HG03565 (cell line): ENCODE data around the gene CD79B.
"Not testable (repeated sequence)": the region's sequence is repeated elsewhere in the genome, so short reads cannot be mapped to it uniquely, and the experiment has no call there.

ENCODE experiments used
- ATAC-seq: cut with Tn5 transposase; IDR thresholded peaks from one replicate; pipeline ENCODE4 v1.9.1; 2021; ENCODE audit warnings: mild to moderate bottlenecking, moderate library complexity; ENCODE audit not compliant: unreplicated experiment

The CD79B gene

DNA sequence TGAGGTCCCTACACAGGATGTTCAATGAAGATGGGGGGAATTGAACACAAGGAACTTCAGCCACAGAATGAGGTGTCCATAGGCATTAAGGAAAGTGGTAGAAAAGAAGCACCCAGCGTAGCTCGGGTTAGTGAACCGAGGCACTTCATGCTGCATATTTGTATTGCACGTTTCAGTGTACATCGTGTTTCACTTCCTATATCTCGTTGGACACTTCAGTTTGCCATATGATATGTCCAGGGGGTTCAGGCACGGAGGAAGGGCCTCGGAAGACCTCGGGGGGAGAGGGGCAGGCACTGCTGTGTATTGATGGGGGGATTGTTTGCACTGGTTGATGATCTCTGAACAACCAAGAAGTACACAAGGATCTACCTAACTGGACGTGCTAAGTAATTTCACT lies 16.4 kb downstream of the CD79B start:
- ATAC-seq = not testable (repeated sequence)

- no peak for ATAC-seq
These were observed 17.7 kb downstream of the CD79B start for GRCh38 chr17:63914471-63914870.

DNA sequence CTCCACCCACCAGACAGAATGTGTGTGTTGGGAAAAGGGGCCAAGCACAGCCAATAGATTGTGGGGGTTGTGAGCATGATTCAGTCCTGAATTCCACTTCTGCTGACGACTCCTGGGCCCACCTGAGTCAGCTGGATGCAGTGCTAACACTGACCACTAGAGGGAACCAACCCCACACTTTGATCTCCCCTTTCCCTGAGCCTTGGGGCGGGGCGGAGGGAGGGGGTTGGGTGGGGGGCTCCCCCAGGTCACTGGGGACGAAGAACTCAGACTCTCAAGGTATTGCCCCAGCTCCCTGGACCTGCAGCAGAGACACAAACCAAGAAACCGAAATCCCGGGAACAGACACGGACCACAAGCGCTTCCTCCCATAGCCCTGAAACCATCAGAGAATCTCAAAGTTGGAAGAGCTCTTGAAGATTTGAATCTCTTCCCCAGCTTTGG lies 20.5 kb downstream of the CD79B start:
- ATAC-seq = no peak

DNA sequence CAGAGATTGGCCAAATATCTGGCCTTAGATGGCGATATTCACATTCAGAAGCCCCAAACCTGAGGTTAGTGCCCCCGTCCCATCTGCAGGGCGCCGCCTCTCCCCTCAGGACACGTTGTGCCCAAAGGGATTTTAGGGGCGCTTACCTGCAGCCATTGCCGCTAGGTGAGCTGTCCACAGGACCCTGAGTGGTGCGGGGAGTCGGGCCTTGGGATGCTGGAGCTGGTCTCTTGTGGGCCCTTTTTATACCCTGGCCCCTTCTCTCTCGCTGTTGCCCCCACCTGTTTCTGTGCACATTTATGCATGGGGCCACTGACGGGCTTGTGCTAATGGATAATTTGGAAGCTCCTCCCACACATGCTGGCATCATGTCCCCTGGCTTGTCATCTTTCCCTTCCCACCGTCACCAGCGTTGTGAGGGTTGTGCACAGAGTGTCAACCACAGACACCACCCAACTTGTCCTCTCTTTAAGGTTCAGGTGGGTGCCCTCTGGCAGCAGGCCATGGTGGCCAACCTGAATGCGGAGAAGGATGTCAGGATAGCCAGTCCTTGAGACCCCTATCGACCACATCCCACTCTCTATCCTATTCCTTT lies 21.0 kb downstream of the CD79B start, which contains the start of gene CSHL1:
Gene CSHL1, minus strand, starts transcription at position 218 of the 595 bp plus-strand sequence. Its CDS starts 62 bp downstream, at position 156.
- ATAC-seq = no peak

DNA sequence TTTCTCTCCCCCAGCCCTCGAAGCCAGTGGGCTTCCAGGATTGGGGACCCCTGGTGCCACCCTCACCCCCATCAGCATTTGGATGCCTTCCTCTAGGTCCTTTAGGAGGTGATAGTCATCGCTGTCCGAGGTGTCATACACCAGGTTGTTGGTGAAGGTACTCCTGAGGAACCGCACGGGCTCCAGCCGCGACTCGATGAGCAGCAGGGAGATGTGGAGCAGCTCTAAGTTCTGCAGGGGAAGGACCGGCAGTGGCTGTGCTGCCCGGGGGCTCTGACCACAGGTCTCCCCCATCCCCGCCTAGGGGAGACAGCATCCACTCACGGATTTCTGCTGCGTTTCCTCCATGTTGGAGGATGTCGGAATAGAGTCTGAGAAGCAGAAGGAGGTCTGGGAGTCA lies 22.0 kb downstream of the CD79B start:
- ATAC-seq = no peak

DNA sequence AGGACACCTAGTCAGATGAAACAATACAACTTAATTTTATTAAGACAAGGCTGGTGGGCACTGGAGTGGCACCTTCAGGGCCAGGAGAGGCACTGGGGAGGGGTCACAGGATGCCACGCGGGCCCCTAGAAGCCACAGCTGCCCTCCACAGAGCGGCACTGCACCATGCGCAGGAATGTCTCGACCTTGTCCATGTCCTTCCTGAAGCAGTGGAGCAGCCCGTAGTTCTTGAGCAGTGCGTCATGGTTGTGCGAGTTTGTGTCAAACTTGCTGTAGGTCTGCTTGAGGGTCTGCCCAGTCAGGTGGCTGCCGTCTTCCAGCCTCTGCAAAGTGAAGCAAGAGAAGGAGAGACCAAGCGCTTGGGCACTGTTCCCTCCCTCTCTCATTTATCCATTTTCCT lies 22.5 kb downstream of the CD79B start:
- ATAC-seq = not testable (repeated sequence)

GRCh38 chr17:63907161-63907778 lies 24.9 kb downstream of the CD79B start:
- ATAC-seq = not testable (repeated sequence)

DNA sequence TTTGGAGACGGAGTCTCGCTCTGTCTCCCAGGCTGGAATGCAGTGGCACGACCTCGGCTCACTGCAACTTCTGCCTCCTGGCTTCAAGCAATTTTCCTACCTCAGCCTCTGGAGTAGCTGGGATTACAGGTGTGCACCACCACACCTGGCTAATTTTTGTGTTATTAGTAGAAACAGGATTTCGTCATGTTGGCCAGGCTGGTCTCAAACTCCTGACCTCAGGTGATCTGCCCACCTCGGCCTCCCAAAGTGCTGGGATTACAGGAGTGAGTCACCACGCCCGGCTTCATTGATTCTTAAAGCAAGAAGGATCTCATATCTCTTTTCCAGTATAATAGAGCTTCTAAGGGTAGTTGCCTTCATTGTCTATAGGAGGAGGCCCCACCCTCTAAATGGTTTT lies 27.3 kb downstream of the CD79B start:
- ATAC-seq = not testable (repeated sequence)

DNA sequence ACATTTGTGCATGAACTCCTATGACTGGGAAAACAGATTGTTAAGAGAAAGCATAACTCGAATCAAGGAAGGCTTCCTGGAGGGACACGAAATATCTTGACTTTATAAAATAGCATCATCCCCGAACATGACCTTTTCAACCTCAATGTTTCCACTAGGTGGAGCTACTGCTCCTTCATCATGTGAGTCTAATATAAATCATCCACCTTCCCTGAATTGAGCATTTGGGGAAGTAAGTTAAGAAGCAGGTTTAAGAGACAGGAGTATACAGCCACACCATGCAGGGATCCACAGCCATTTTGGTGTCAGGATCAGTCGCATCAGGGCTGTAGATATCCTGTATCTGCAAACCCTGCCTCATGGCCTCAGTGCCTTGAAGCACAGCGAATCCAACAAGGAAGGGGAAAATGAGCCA lies 28.3 kb downstream of the CD79B start:
- ATAC-seq = not testable (repeated sequence)

DNA sequence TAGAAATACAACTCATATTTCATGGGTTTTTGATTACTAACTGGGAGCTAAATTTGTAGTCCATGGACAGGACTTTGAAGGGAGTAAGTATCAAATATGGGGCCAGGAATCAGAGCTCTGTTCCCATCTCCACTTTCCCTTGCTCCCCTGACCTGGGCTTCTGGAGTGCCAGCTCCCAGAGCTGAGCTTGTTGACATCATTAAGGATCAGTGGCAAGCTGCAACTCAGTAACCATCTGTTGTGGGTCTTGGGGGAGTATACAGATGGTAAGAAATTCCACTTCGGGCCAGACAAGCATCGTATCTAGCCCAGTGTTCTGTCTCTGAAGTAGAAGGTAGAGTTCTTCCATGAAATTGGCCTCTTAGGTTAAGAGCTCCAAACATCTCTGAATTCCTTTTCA lies 30.2 kb downstream of the CD79B start:
- not testable (repeated sequence) for ATAC-seq

DNA sequence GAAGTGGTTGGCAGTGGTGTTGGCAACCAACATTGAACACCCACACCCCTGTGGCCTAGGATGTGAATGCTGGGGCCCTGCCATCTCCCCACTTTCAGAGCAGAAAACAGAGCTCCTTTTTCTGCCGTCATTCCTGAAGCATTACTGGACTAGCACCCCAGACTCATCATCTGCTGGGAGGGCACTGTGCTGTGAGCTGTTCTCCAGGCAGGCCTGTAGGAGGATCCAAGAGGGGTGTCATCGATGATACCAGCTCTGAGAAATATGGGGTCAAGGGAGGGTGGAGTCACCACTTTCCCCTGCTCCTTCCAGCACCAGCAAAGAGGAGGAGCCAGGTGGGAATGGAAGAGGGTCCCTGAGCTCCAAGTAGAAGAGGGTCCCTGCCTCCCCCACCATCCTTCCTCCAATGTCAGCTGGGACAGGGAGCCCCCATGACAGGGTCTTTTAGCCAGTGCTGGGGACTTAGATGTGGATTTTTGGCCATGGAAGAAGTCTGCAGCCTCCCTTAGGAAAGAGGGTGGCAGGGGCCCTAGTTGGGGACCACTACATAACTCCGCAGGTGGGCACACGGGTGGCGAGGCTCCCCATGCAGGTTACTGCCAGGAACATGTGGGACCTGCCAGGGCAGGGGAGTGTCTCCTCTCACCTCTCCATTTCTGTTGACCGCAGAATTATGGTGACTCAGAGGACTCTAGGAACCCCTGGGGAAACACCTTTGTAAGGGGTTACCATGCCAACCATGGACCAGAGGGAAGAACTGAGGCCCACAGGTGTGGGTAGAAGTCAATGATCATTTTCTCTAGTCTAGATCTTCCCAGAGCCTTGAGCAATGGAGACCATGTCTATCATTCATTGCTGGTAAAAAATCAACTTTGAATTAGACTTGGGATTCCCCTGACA lies 33.0 kb downstream of the CD79B start:
- not testable (repeated sequence) for ATAC-seq

GRCh38 chr17:63896524-63897354 lies 35.4 kb downstream of the CD79B start, which contains the start of gene CSH1:
CSH1 (minus strand) TSS chr17:63896574; CDS start chr17:63896511, 63 bp downstream.
- ATAC-seq = not testable (repeated sequence)

DNA sequence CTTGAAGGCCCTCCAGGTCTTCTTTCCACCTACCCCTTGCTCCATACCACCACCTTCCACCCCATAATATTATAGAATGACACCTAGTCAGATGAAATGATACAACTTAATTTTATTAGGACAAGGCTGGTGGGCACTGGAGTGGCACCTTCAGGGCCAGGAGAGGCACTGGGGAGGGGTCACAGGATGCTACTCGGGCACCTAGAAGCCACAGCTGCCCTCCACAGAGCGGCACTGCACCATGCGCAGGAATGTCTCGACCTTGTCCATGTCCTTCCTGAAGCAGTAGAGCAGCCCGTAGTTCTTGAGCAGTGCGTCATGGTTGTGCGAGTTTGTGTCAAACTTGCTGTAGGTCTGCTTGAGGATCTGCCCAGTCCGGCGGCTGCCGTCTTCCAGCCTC lies 37.3 kb downstream of the CD79B start:
- not testable (repeated sequence) for ATAC-seq

- ATAC-seq = not testable (repeated sequence)
These were observed 38.1 kb downstream of the CD79B start for GRCh38 chr17:63894021-63894420.

DNA sequence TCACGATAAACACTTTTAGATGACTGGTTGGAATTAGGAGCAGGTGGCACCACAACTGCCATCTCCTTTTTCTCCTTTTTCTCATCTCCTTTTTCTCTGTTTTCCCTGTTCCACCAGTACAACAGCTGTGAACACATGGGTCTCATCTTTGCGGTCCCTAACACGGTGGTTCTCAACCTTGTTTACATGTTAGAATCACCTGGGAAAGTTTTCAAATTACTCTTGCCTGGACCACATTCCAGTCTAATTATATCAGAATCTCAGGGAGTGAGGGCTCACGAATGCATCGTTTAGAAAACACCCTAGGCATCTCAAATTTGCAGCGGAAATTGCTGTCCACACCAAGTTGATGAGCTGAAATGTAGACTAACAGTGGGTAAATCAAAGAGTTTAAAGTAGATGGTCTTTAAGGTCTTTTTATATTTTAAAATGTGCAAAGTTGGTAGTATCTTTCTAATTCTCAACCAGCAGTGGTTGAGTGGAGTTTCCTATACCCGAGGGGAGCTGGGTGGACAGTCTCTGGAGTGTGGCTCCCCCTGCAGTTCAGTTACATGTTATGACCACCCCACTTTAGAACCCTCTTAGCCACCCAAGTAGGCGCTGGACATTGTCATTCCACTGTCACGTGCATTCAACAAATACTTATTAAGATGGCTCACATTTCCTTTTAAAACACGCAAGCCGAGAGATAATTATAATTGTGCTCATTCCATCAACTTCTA lies 39.7 kb downstream of the CD79B start:
- ATAC-seq = not testable (repeated sequence)

- not testable (repeated sequence) for ATAC-seq
These were observed 42.9 kb downstream of the CD79B start for GRCh38 chr17:63889026-63889848.

DNA sequence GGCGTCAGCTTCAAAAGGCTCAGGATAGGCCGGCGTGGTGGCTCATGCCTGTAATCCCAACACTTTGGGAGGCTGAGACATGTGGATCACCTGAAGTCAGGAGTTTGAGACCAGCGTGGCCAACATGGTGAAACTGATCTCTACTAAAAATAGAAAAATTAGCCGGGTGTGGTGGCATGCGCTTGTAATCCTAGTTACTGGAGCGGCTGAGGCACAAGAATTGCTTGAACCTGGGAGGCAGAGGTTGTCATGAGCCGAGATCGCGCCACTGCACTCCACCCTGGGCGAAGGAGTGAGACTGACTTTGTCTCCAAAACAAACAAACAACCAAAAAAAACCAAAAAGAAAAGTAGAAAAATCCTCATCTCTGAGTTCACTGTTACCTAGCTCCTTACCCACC lies 47.0 kb downstream of the CD79B start:
- not testable (repeated sequence) for ATAC-seq

- not testable (repeated sequence) for ATAC-seq
These were observed 49.5 kb downstream of the CD79B start for GRCh38 chr17:63882626-63883126.
